ENCODE results near the gene INSYN1. TPM values are rescaled to one million over a fixed set of nuclear protein-coding genes. Genes with fewer than 3 reads are reported as not detected.

Gene INSYN1
- total RNA-seq, 1 donor from 2014 or later = 3.8 TPM

GRCh38 chr15:73755946-73756345, 2.8 kb upstream of the INSYN1 start:
- TF ChIP-seq, protein P1, sequence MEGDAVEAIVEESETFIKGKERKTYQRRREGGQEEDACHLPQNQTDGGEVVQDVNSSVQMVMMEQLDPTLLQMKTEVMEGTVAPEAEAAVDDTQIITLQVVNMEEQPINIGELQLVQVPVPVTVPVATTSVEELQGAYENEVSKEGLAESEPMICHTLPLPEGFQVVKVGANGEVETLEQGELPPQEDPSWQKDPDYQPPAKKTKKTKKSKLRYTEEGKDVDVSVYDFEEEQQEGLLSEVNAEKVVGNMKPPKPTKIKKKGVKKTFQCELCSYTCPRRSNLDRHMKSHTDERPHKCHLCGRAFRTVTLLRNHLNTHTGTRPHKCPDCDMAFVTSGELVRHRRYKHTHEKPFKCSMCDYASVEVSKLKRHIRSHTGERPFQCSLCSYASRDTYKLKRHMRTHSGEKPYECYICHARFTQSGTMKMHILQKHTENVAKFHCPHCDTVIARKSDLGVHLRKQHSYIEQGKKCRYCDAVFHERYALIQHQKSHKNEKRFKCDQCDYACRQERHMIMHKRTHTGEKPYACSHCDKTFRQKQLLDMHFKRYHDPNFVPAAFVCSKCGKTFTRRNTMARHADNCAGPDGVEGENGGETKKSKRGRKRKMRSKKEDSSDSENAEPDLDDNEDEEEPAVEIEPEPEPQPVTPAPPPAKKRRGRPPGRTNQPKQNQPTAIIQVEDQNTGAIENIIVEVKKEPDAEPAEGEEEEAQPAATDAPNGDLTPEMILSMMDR (IDR thresholded peaks at IDR 0.05) = no peak
- Histone ChIP-seq H3K27ac (no peak overlapping the region), H3K36me3 (no peaks in the 10 kb centered on the region), H3K27me3 (ENCODE audit: low read depth) (peaks cover 57% of the 10 kb centered on the region), H3K4me3 (no peak overlapping the region), H3K9me3 (no peaks in the 10 kb centered on the region), H3K4me1 (peaks cover 14% of the 10 kb centered on the region)
- DNase-seq (no peak), ATAC-seq (no peak)
- intact Hi-C loops (cut with DNase I) = no loop called here

DNA sequence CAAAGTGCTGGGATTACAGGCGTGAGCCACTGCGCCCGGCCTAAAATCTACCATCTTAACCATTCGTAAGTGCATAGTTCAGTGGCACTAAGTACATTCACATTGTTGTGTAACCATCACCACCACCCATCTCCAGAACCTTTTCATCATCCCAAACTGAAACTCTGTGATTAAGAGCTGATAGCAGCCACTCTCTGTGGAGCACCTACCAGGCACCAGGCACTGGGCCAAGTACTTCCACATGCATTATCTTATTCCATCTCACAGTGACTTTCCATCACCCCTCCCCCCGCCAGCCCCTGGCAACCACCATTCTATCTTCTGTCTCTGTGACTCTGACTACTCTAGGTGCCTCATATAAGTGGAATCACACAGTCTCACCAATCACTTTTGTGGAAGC, 2.3 kb upstream of the INSYN1 start:
- TF ChIP-seq, protein P1 (IDR thresholded peaks at IDR 0.05) = no peak
- Histone ChIP-seq H3K27me3 (ENCODE audit: low read depth) (peaks cover 62% of the 10 kb centered on the region), H3K4me3 (no peak overlapping the region), H3K4me1 (peaks cover 14% of the 10 kb centered on the region), H3K27ac (no peak overlapping the region), H3K36me3 (no peaks in the 10 kb centered on the region), H3K9me3 (no peaks in the 10 kb centered on the region)
- ATAC-seq = no peak
- DNase-seq = no peak
- intact Hi-C loops (cut with DNase I) = no loop called here

- intact Hi-C loops (cut with DNase I) = no loop called here
These were observed 1.3 kb upstream of the INSYN1 start for GRCh38 chr15:73754461-73754860.

GRCh38 chr15:73752806-73753193, 351 bp downstream of the INSYN1 start:
- Histone ChIP-seq H3K4me1 (peaks cover 14% of the 10 kb centered on the region), H3K27ac (no peak overlapping the region), H3K9me3 (no peaks in the 10 kb centered on the region), H3K27me3 (ENCODE audit: low read depth) (peaks cover 60% of the 10 kb centered on the region), H3K36me3 (no peaks in the 10 kb centered on the region), H3K4me3 (peak overlapping the region; percentile 54)
- intact Hi-C loops (cut with DNase I) = no loop called here
- ATAC-seq = peak; percentile 32 to 36
- TF ChIP-seq, protein P1 (IDR thresholded peaks at IDR 0.05) = no peak
- DNase-seq = no peak

More at GRCh38 chr15:73754461-73754860, 1.3 kb upstream of the INSYN1 start:
- TF ChIP-seq, protein P1 (IDR thresholded peaks at IDR 0.05) = no peak
- DNase-seq (no peak), ATAC-seq (no peak)
- peaks cover 14% of the 10 kb centered on the region for H3K4me1 ChIP-seq
- no peaks in the 10 kb centered on the region for H3K36me3 ChIP-seq
- H3K27me3 ChIP-seq (ENCODE audit: low read depth) = peaks cover 60% of the 10 kb centered on the region
- no peak overlapping the region for H3K4me3 ChIP-seq
- H3K27ac ChIP-seq = no peak overlapping the region
- H3K9me3 ChIP-seq = no peaks in the 10 kb centered on the region

GRCh38 chr15:73751899-73752805, 999 bp downstream of the INSYN1 start:
- ATAC-seq = peak; percentile 22 to 47
- peaks cover 14% of the 10 kb centered on the region for H3K4me1 ChIP-seq
- no peaks in the 10 kb centered on the region for H3K36me3 ChIP-seq
- H3K27me3 ChIP-seq (ENCODE audit: low read depth) = peaks cover 55% of the 10 kb centered on the region
- intact Hi-C loops (cut with DNase I) = no loop called here
- H3K9me3 ChIP-seq = no peaks in the 10 kb centered on the region
- TF ChIP-seq, protein P1 (IDR thresholded peaks at IDR 0.05) = no peak
- no peak for DNase-seq
- no peak overlapping the region for H3K27ac ChIP-seq
- peak overlapping the region; percentile 54 for H3K4me3 ChIP-seq
